PC-3 (cell line): ENCODE measurements around the gene POMT1. TPM values are rescaled to one million over a fixed set of nuclear protein-coding genes. Genes with fewer than 3 reads are reported as not detected.

Experiments
- ATAC-seq: fragments of 200-7000 bp; cut with Tn5 transposase; 2 replicates; pipeline ENCODE4 v1.9.1; 2020; ENCODE audit warnings: mild to moderate bottlenecking, moderate library complexity
- BruUV-seq: library from RNA; stranded (reverse); fragments of 400-500 nt; replicated peaks from 2 replicates; lab custom pipeline; 2021; lab: Mats Ljungman, UMichigan
- CTCF ChIA-PET: fragments of 300-600 bp; sonication (Branson Sonifier 250); formaldehyde crosslinking; loops from one replicate; lab custom pipeline; 2022; ENCODE audit warnings: antibody characterized with exemption; lab: Charles Lee
- POLR2A ChIA-PET: fragments of 300-600 bp; sonication (Branson Sonifier 250); formaldehyde crosslinking; loops from one replicate; lab custom pipeline; 2022; ENCODE audit warnings: antibody characterized with exemption; ENCODE audit not compliant: unreplicated experiment; lab: Charles Lee
- DNase-seq: peaks from one replicate; pipeline ENCODE4 v3.0.0-alpha.2; 2015
- H2AFZ ChIP-seq: fragments of 300-600 bp; sonication (generic); 2 replicates; pipeline ENCODE4 v1.6.0; 2016; ENCODE audit warnings: antibody characterized with exemption, low read length
- H3F3A ChIP-seq: fragments of 300-600 bp; sonication (generic); one replicate; pipeline ENCODE4 v1.6.0; 2017; ENCODE audit warnings: antibody characterized with exemption, low read length, control low read depth, mild to moderate bottlenecking; ENCODE audit not compliant: unreplicated experiment
- H3K27ac ChIP-seq: fragments of 300-600 bp; sonication (generic); 2 replicates; pipeline ENCODE4 v1.5.1; 2016; ENCODE audit warnings: mild to moderate bottlenecking, low read length
- H3K27me3 ChIP-seq: fragments of 300-600 bp; sonication (generic); 2 replicates; pipeline ENCODE4 v1.6.1; 2016; ENCODE audit warnings: low read length, mixed read lengths
- H3K36me3 ChIP-seq: fragments of 300-600 bp; sonication (generic); 2 replicates; pipeline ENCODE4 v1.6.1; 2016; ENCODE audit warnings: low read depth, mixed run types, low read length, mixed read lengths
- H3K4me1 ChIP-seq: fragments of 300-600 bp; sonication (generic); 2 replicates; pipeline ENCODE4 v1.5.1; 2016; ENCODE audit warnings: low read length; ENCODE audit not compliant: insufficient read depth
- H3K4me2 ChIP-seq: fragments of 300-600 bp; sonication (generic); 2 replicates; pipeline ENCODE4 v1.6.0; 2016; ENCODE audit warnings: low read length
- H3K4me3 ChIP-seq: fragments of 300-600 bp; sonication (generic); 2 replicates; pipeline ENCODE4 v1.5.1; 2016; ENCODE audit warnings: mild to moderate bottlenecking, low read length, mixed read lengths
- H3K79me2 ChIP-seq: fragments of 300-600 bp; sonication (generic); 2 replicates; pipeline ENCODE4 v1.6.1; 2017; ENCODE audit warnings: low read length, mixed read lengths
- H3K9ac ChIP-seq: fragments of 300-600 bp; sonication (generic); 2 replicates; pipeline ENCODE4 v1.6.0; 2016; ENCODE audit warnings: mild to moderate bottlenecking, low read length
- H3K9me2 ChIP-seq: fragments of 300-600 bp; sonication (generic); replicated peaks from 2 replicates; pipeline ENCODE4 v1.6.1; 2016; ENCODE audit warnings: mixed run types, low read length, mixed read lengths
- H3K9me3 ChIP-seq: fragments of 300-600 bp; sonication (generic); 2 replicates; pipeline ENCODE4 v1.6.1; 2016; ENCODE audit warnings: low read length, mixed read lengths
- H4K20me1 ChIP-seq: fragments of 300-600 bp; sonication (generic); 2 replicates; pipeline ENCODE4 v1.6.1; 2016; ENCODE audit warnings: low read length, mixed read lengths
- EZH2 ChIP-seq: fragments of 300-600 bp; sonication (generic); IDR thresholded peaks from one replicate; pipeline ENCODE4 v1.6.1; 2017; ENCODE audit warnings: antibody characterized with exemption, mild to moderate bottlenecking, low read length; ENCODE audit not compliant: unreplicated experiment
- EZH2phosphoT487 ChIP-seq: fragments of 300-600 bp; sonication (generic); IDR thresholded peaks from 2 replicates; pipeline ENCODE4 v1.6.1; 2018; ENCODE audit warnings: mild to moderate bottlenecking, antibody characterized with exemption, low read length, borderline replicate concordance
- intact Hi-C: fragments of 100-400 bp; cut with micrococcal nuclease; formaldehyde crosslinking; loops from 2 replicates; pipeline ENCODE4 v1.9.0; 2023
- total RNA-seq: library from RNA; depleted of rRNA; stranded (reverse); fragments of >200 nt; gene quantifications from 2 replicates; pipeline ENCODE4 v1.2.3, GENCODE V29; 2014
- TF ChIP-seq, protein P1 (sequence below): fragments of 300-600 bp; sonication (generic); conservative IDR thresholded peaks from 2 replicates; pipeline ENCODE4 v1.5.1; 2017; ENCODE audit warnings: antibody characterized with exemption, low read depth, mild to moderate bottlenecking, low read length

The POMT1 gene
- total RNA-seq, 1 experiment from 2014 or later: 24.1 TPM

DNA sequence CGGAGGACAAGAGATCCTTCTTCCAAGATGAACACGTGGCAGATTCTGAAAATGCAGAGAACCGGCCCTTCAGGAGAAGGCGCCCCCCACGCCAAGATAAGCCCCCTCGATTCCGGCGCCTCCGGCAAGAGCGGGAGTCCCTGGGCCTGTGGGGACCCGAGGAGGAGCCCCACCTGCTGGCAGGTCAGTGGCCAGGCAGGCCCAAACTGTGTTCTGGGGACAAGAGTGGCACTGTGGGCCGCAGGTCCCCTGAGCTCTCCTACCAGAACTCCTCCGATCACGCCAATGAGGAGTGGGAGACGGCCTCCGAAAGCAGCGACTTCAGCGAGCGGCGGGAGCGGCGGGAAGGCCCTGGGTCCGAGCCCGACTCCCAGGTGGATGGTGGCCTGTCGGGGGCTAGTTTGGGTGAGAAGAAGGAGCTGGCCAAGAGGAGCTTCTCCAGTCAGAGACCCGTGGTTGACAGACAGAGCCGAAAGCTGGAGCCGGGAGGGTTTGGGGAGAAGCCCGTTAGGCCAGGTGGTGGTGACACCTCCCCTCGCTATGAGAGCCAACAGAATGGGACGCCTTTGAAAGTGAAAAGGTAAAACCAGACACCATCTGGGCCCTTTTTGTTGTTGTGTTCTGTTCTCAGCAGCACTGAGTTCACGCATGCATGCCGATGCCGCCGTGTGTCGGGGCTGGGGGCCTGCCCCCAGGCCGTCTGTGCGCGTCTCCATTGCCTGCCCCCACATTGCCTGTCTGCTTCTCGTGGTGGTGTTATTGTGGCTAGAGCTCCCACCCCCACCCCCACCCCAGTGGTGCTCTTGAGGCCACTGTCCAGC is 26.6 kb upstream of the POMT1 start:
- H3K27ac ChIP-seq: no peak overlapping the region
- 0 out of 2 replicates have a peak, but pooled peaks cover 3% of the 10 kb centered on the region for H4K20me1 ChIP-seq
- no peaks in the 10 kb centered on the region for H3K9me3 ChIP-seq
- no peaks in the 10 kb centered on the region for H3K9me2 ChIP-seq
- no peaks in the 10 kb centered on the region for H3K27me3 ChIP-seq
- H3K4me2 ChIP-seq: no peak overlapping the region
- no peaks in the 10 kb centered on the region for H3K4me1 ChIP-seq
- peaks cover 35% of the 10 kb centered on the region for H3K36me3 ChIP-seq
- ChIA-PET POLR2A (no interaction called here), CTCF (interaction anchor here (0.5 kb wide), 1 partner anchor 127 kb away, joined by 3 read pairs; no protein-coding TSS in a partner anchor)
- H3K9ac ChIP-seq: no peak overlapping the region
- TF ChIP-seq EZH2phosphoT487 (no peak), EZH2 (no peak)
- TF ChIP-seq, protein P1, sequence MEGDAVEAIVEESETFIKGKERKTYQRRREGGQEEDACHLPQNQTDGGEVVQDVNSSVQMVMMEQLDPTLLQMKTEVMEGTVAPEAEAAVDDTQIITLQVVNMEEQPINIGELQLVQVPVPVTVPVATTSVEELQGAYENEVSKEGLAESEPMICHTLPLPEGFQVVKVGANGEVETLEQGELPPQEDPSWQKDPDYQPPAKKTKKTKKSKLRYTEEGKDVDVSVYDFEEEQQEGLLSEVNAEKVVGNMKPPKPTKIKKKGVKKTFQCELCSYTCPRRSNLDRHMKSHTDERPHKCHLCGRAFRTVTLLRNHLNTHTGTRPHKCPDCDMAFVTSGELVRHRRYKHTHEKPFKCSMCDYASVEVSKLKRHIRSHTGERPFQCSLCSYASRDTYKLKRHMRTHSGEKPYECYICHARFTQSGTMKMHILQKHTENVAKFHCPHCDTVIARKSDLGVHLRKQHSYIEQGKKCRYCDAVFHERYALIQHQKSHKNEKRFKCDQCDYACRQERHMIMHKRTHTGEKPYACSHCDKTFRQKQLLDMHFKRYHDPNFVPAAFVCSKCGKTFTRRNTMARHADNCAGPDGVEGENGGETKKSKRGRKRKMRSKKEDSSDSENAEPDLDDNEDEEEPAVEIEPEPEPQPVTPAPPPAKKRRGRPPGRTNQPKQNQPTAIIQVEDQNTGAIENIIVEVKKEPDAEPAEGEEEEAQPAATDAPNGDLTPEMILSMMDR: peak; percentile 57
- H2AFZ ChIP-seq: no peak overlapping the region
- no peak for DNase-seq
- peak; percentile 50; the same call in 1 of the 2 replicates for ATAC-seq
- intact Hi-C loops: no loop called here
- BruUV-seq: no TSS peak
- H3K4me3 ChIP-seq: no peak overlapping the region
- H3K79me2 ChIP-seq: no peaks in the 10 kb centered on the region
- H3F3A ChIP-seq: no peaks in the 10 kb centered on the region

DNA sequence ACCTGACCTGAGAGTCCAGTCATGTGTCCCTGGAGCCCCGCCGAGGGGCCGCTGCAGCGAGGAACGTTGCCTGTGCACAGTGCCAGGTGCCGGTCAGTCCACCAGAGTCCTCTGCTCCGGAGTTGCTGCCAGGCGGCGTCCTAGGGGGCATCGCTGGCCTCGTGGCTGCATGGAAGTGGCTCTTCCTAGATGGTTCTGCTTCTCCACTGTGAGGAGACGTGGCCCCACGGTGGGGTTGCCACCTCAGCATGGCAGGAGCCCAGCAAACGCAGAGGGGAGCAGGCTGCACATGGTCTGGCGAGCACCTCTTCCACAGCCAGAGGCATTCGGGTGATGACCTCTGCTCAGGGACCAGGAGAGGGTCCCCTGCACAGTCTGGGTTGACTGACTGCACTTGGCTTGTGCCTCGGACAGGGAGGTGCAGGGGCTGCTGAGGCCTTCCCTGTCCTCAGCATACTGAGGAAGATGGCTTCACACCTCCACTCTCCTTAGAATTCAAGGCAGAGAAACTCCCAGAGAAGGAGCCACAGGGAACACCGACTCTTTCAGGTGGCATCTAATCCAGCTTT is 25.9 kb upstream of the POMT1 start:
- H2AFZ ChIP-seq: no peak overlapping the region
- no peaks in the 10 kb centered on the region for H3K27me3 ChIP-seq
- no peak for DNase-seq
- H3K4me1 ChIP-seq: no peaks in the 10 kb centered on the region
- H3K9me2 ChIP-seq: no peaks in the 10 kb centered on the region
- POLR2A ChIA-PET: no interaction called here
- H3K79me2 ChIP-seq: no peaks in the 10 kb centered on the region
- ATAC-seq: no peak
- H3K4me3 ChIP-seq: no peak overlapping the region
- H4K20me1 ChIP-seq: 0 out of 2 replicates have a peak, but pooled peaks cover 3% of the 10 kb centered on the region
- CTCF ChIA-PET: no interaction called here
- BruUV-seq: no TSS peak
- no peaks in the 10 kb centered on the region for H3F3A ChIP-seq
- no peak overlapping the region for H3K4me2 ChIP-seq
- TF ChIP-seq EZH2phosphoT487 (no peak), EZH2 (no peak)
- TF ChIP-seq, protein P1: no peak
- intact Hi-C loops: no loop called here
- H3K9me3 ChIP-seq: no peaks in the 10 kb centered on the region
- no peak overlapping the region for H3K9ac ChIP-seq
- H3K27ac ChIP-seq: no peak overlapping the region
- H3K36me3 ChIP-seq: peaks cover 33% of the 10 kb centered on the region

DNA sequence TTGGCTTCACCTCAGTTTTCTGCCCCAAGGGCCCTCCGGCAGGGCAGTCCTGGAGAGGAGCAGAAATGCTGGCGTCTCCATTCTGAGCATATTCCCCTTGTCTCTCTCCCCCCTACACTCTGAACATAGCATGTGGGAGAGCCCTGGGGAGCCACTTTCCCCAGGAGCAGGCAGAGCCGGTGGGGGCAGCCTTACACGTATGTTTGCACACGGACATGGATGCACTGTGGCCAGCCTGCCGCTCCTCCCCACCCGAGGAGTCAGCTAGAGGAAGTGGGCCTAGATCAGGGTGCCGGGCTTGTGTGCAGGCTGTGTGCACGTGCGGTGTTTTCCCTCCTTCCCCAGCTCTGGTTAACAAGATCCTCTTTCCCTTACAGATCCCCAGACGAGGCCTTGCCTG is 25.4 kb upstream of the POMT1 start:
- H3K79me2 ChIP-seq: no peaks in the 10 kb centered on the region
- H2AFZ ChIP-seq: no peak overlapping the region
- H3K4me1 ChIP-seq: no peaks in the 10 kb centered on the region
- no peak for DNase-seq
- intact Hi-C loops: no loop called here
- H3K4me2 ChIP-seq: no peak overlapping the region
- 0 out of 2 replicates have a peak, but pooled peaks cover 3% of the 10 kb centered on the region for H4K20me1 ChIP-seq
- no peaks in the 10 kb centered on the region for H3F3A ChIP-seq
- no peak for TF ChIP-seq EZH2
- TF ChIP-seq, protein P1: no peak
- no peak for TF ChIP-seq EZH2phosphoT487
- CTCF ChIA-PET: no interaction called here
- H3K9me3 ChIP-seq: no peaks in the 10 kb centered on the region
- no peaks in the 10 kb centered on the region for H3K27me3 ChIP-seq
- no peak overlapping the region for H3K4me3 ChIP-seq
- H3K9me2 ChIP-seq: no peaks in the 10 kb centered on the region
- no TSS peak for BruUV-seq
- H3K27ac ChIP-seq: no peak overlapping the region
- no peak for ATAC-seq
- H3K36me3 ChIP-seq: peaks cover 34% of the 10 kb centered on the region
- POLR2A ChIA-PET: no interaction called here
- H3K9ac ChIP-seq: no peak overlapping the region
